ENCODE results near the gene DCAF7.

The DCAF7 gene

DNA sequence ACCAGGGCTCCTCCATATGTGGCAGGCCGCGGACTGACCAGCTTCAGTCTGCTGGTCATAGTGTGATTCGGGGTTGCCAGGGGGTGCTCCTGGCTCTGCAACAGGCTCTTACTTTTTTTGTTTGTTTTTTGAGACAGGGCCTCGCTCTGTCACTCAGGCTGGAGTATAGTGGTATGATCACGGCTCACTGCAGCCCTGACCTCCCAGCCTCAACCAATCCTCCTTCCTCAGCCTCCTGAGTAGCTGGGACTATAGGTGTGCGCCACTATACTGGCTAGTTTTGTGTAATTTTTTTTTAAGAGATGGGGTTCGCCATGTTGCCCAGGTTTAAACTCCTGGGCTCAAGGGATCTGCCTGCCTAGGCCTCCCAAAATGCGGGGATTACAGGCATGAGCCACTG, 38.9 kb upstream of the DCAF7 start:
- Histone ChIP-seq H3K4me3 (no peak overlapping the region), H3K27ac (no peak overlapping the region)
- no peak for TF ChIP-seq CTCF (IDR thresholded peaks at IDR 0.05)

GRCh38 chr17:63512388-63512787, 37.9 kb upstream of the DCAF7 start:
- no peak for TF ChIP-seq CTCF (IDR thresholded peaks at IDR 0.05)

More for the DNA sequence above, 38.9 kb upstream of the DCAF7 start:
- DNase-seq (ENCODE audit: low spot score): no peak

DNA sequence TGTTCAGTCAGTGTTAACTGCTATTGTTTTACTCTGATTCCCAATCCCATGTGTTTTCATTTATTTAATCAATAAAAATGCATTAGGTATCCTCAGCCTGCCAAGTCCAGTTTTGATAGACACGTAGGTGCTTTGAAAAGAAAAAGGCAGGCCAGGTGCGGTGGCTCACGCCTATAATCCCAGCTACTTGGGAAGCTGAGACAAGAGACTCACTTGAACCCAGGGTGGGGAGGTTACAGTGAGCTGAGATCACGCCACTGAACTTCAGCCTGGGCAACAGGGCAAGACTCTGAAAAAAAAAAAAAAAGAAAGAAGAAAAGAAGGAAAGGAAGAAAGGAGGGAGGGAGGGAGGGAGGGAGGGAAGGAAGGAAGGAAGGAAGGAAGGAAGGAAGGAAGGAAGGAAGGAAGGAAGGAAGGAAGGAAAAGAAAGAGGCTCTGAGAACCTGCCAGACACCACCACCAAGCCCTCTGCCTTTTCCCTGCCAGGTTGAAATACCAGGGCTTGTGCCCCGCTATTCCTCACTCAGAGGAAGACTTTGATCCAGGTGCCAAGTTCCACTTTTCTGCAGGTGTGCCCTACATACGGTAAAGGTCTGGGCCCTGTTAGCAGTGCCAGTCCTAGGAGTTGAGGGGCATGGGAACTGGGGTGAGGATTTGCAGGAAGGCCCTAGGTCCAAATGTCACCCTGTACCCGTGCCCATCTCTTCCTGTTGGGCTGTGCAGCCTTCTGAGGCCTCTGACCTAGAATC, 37.2 kb upstream of the DCAF7 start:
- DNase-seq (ENCODE audit: low spot score): no peak
- TF ChIP-seq CTCF (IDR thresholded peaks at IDR 0.05): no peak
- H3K4me3 ChIP-seq: no peak overlapping the region
- H3K27ac ChIP-seq: no peak overlapping the region

More at GRCh38 chr17:63512388-63512787, 37.9 kb upstream of the DCAF7 start:
- DNase-seq (ENCODE audit: low spot score): no peak
- no peak overlapping the region for H3K27ac ChIP-seq
- H3K4me3 ChIP-seq: no peak overlapping the region

GRCh38 chr17:63514477-63514876, 35.8 kb upstream of the DCAF7 start:
- Histone ChIP-seq H3K27ac (no peak overlapping the region), H3K4me3 (no peak overlapping the region)
- TF ChIP-seq CTCF (IDR thresholded peaks at IDR 0.05): no peak
- no peak for DNase-seq (ENCODE audit: low spot score)

GRCh38 chr17:63514974-63515373, 35.3 kb upstream of the DCAF7 start:
- Histone ChIP-seq H3K27ac (no peak overlapping the region), H3K4me3 (no peak overlapping the region)
- no peak for TF ChIP-seq CTCF (IDR thresholded peaks at IDR 0.05)
- DNase-seq (ENCODE audit: low spot score): no peak

GRCh38 chr17:63515426-63515825, 34.9 kb upstream of the DCAF7 start:
- H3K27ac ChIP-seq: no peak overlapping the region
- no peak overlapping the region for H3K4me3 ChIP-seq
- no peak for TF ChIP-seq CTCF (IDR thresholded peaks at IDR 0.05)
- no peak for DNase-seq (ENCODE audit: low spot score)

All from coronary artery (tissue), 2 donors.